GM12891 (cell line): ENCODE measurements around the gene BCAS1.

Experiments used
- DNase-seq: peaks from one replicate; pipeline ENCODE4 v3.0.0; 2011; ENCODE audit warnings: low spot score; ENCODE audit not compliant: insufficient read length
- FAIRE-seq: peaks from 2 replicates; lab custom pipeline; 2011; peaks lifted over from hg19 to GRCh38; lab: Jason Lieb, UNC
- PAX5 ChIP-seq: IDR thresholded peaks from 2 replicates; pipeline ENCODE4 v1.6.1; 2011; ENCODE audit warnings: low read length, moderate library complexity, mild to moderate bottlenecking; ENCODE audit not compliant: insufficient read depth, severe bottlenecking
- POLR2A ChIP-seq: IDR thresholded peaks from 2 replicates; pipeline ENCODE4 v1.6.1; 2011; ENCODE audit warnings: low read depth, low read length, control low read depth
- POLR2AphosphoS5 ChIP-seq: IDR thresholded peaks from 2 replicates; pipeline ENCODE4 v1.6.1; 2011; ENCODE audit warnings: low read depth, low read length, control low read depth
- POU2F2 ChIP-seq: IDR thresholded peaks from 2 replicates; pipeline ENCODE4 v1.6.1; 2011; ENCODE audit warnings: low read depth, mild to moderate bottlenecking, control low read depth, low read length, moderate library complexity
- SPI1 ChIP-seq: IDR thresholded peaks from 2 replicates; pipeline ENCODE4 v1.6.1; 2011; ENCODE audit warnings: low read depth, low read length, control low read depth
- TAF1 ChIP-seq: IDR thresholded peaks from 2 replicates; pipeline ENCODE4 v1.6.1; 2011; ENCODE audit warnings: low read depth, low read length, control low read depth

Gene BCAS1

GRCh38 chr20:54093423-54094267, 23.3 kb upstream of the BCAS1 start:
- FAIRE-seq, result no peak
- DNase-seq, result no peak
- TF ChIP-seq PAX5 (no peak), TAF1 (no peak), POLR2AphosphoS5 (no peak), POLR2A (no peak), SPI1 (no peak), POU2F2 (no peak)

- FAIRE-seq (no peak), DNase-seq (no peak)
- no peak for TF ChIP-seq POLR2AphosphoS5
- no peak for TF ChIP-seq TAF1
- TF ChIP-seq PAX5, result no peak
- no peak for TF ChIP-seq SPI1
- no peak for TF ChIP-seq POU2F2
- TF ChIP-seq POLR2A, result no peak
Measured at GRCh38 chr20:54092021-54092420, 21.6 kb upstream of the BCAS1 start.

GRCh38 chr20:54091120-54091480, 20.7 kb upstream of the BCAS1 start:
- DNase-seq, result no peak
- TF ChIP-seq PAX5 (no peak), POLR2AphosphoS5 (no peak), POU2F2 (no peak), SPI1 (no peak), POLR2A (no peak), TAF1 (no peak)
- no peak for FAIRE-seq

GRCh38 chr20:54090230-54091119, 20.1 kb upstream of the BCAS1 start:
- no peak for FAIRE-seq
- TF ChIP-seq POU2F2, result no peak
- peak; percentile 83 for TF ChIP-seq SPI1
- no peak for DNase-seq

- TF ChIP-seq POU2F2 (no peak), POLR2AphosphoS5 (no peak), POLR2A (no peak), TAF1 (no peak), PAX5 (no peak), SPI1 (no peak)
- no peak for DNase-seq
- FAIRE-seq, result no peak
Measured at GRCh38 chr20:54088430-54088829, 18.0 kb upstream of the BCAS1 start.

- TF ChIP-seq PAX5 (no peak), POU2F2 (no peak), TAF1 (no peak), SPI1 (no peak), POLR2A (no peak), POLR2AphosphoS5 (no peak)
- DNase-seq, result no peak
- no peak for FAIRE-seq
Measured at GRCh38 chr20:54086507-54087039, 16.2 kb upstream of the BCAS1 start.

- TF ChIP-seq POLR2A (no peak), POU2F2 (no peak), SPI1 (no peak), POLR2AphosphoS5 (no peak), TAF1 (no peak), PAX5 (no peak)
- FAIRE-seq, result no peak
- DNase-seq, result no peak
Measured at GRCh38 chr20:54085910-54086309, 15.5 kb upstream of the BCAS1 start.

GRCh38 chr20:54085425-54085824, 15.0 kb upstream of the BCAS1 start:
- FAIRE-seq, result no peak
- no peak for TF ChIP-seq POLR2A
- no peak for TF ChIP-seq TAF1
- no peak for TF ChIP-seq SPI1
- no peak for TF ChIP-seq POLR2AphosphoS5
- no peak for TF ChIP-seq POU2F2
- TF ChIP-seq PAX5, result no peak
- no peak for DNase-seq

GRCh38 chr20:54084727-54085388, 14.5 kb upstream of the BCAS1 start:
- DNase-seq (no peak), FAIRE-seq (no peak)
- TF ChIP-seq POLR2A (no peak), SPI1 (no peak), TAF1 (no peak)
